Posterior cingulate gyrus (tissue), 11 donors: ENCODE measurements around the gene NTSR1.

Source experiments
- DNase-seq, 10 donors: peaks; one replicate each; pipeline versions ENCODE4 v3.0.0 to v3.0.0-alpha.2; 2020 to 2021; ENCODE audit warnings: mixed read lengths in 3 of 10
- intact Hi-C: fragments of 100-400 bp; cut with DNase I; formaldehyde crosslinking; loops from one replicate; pipeline ENCODE4 v1.15.1; 2023

The NTSR1 gene

DNA sequence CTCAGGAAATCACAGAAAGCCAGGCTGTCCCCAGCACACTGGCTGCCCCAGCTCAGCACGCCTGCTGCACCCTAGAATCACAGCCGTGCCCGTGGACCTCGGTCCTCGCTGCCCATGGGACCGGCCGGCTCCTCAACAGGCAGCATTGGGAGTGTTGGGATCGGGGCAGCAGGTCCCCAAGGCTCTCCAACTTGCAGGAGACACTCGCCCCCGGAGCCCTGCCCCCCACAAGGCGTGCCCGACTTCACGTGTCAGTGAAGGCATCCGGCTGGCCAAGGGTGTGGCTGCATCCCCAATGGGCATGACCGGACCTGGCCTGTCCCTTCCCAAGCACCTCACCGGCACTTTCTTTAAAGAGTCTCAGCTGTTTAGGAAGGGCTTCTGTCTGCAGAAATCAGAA, 3.0 kb upstream of the NTSR1 start:
- peak in 1 of 10 donors; percentile 78 for DNase-seq
- intact Hi-C loops = no loop called here

DNA sequence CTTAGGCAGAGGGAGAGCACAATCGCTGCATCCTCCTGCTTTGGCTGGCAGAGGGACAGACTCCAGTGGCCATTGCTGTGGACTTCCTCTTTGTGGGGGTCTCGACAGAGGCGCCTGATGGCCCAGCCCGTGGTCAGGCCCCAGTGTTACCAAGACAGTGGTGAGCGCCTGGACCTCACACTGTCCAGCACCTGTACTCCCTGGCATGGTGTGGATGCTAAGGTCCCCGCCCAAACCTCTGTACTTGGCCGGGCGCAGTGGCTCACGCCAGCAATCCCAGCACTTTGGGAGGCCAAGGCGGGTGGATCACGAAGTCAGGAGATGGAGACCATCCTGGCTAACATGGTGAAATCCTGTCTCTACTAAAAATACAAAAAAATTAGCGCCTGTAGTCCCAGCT, 2.3 kb upstream of the NTSR1 start:
- peak in 2 of 10 donors; percentile 66 to 71 for DNase-seq
- intact Hi-C loops = no loop called here

DNA sequence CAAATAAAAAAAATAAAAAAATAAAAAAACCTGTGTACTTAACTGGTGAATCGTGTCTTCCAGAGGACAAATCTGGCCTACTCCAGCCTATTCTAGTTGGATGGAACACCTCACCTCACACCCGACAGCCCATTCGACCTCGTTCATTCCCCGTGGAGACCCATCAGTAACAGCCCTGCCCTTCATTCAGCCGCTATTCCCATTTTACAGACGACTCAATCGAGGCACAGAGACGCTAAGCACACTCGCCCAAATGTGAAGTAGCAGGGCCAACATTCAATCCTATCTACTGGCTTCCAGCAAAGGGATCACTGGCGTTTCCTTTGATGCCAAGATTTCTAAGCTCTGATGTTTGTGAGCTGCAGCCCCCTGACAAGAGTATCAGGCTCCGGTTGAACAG, 1.8 kb upstream of the NTSR1 start:
- DNase-seq = no peak
- intact Hi-C loops = no loop called here

DNA sequence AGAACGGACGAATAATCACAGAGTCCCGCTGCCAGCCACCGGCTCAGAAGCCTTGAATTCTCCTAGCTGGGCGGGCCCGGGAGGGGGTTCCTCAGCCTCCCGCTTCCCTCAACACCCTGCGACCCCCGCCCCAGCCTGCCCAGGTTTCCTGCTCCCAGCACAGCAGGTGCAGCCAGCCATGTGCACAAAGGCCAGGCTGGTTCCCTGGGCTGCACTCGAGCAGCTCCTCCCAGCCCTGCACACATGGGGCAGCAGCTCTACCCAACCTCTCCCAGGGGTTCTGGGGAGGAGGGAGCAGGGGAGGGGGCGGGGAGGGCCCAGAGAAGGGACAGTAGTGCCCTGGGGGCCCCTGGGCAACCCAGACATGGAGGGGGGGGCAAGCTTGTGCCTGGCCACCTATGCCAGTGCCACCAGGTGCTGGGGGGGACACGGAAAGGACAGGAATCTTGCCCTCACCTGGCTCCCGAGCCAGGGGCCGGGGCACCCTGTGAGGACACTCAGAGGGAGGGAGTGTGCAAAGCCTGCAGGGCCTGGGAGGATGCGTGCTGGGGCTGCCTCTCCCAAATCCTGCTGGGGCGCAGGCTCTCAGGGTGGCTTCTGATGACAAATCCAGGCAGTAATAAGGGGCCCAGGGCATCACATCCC, 1.2 kb upstream of the NTSR1 start:
- intact Hi-C loops = no loop called here
- DNase-seq = peak in 2 of 10 donors; percentile 68 to 74

DNA sequence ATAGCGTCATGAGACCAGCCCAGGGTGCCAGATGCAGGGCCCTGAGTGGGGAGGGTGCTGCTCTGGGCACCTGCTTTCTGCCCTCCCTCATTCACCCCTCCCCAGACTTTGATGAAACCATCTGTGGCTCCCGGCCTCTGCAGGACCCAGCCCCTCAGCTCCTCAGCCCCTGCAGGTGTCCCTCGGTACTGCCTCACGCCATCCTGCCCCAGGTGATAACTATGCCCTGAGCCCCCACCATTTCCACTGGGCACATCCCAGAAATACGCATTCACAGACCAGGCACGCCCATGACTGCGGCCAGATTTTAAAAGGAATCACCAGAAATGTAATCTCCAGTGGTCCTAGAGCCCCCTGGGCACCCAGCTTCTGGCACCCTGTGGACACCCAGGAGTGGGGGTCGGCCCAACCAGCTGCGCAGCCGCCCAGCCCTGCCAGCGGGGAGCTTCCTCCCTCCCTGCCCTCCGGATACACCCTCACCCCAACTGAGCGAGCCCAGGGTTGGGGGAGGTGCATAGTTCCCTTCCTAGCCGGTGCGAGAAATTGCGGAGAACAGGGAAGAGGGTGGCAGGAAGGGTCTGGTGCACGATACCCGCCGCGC, 615 bp upstream of the NTSR1 start:
- intact Hi-C loops = no loop called here
- peak in 2 of 10 donors; percentile 73 to 74 for DNase-seq

DNA sequence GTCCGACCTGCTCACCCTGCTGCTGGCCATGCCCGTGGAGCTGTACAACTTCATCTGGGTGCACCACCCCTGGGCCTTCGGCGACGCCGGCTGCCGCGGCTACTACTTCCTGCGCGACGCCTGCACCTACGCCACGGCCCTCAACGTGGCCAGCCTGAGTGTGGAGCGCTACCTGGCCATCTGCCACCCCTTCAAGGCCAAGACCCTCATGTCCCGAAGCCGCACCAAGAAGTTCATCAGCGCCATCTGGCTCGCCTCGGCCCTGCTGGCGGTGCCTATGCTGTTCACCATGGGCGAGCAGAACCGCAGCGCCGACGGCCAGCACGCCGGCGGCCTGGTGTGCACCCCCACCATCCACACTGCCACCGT, 885 bp downstream of the NTSR1 start:
- DNase-seq = peak in 1 of 10 donors; percentile 84
- intact Hi-C loops = no loop called here

DNA sequence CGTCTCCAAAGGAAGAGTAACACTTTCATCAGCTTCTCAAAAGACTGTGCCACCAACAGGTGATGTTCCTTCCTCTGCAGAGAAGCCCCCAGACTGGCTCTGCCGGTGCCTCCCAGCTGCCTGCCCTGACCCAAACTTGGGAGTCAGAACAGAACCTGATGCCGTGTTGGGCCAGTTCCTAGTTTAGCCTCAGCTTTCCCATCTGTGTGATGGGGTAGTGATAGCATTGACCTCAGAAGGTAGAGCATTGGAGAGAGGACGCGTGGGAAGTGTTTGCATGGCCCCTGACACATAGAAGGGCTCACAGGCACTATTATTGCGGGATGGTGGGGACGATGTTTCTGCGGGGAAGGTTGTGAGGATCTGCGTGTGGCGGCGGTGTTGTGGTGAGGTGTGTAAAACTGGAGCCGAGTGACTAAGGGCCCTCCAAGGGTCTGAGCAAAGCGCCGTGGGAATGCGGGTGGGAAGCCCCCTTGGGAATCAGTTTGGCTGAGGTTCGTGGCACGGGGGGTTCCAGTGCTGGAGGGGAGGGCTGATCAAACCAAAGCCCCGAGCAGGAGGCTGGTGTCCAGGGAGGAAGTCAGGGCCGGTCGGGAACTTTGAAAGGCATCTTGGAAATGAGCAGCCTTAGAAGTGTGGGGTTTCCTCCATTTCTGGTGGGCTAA, 1.7 kb downstream of the NTSR1 start:
- DNase-seq = peak in 2 of 10 donors; percentile 49 to 58
- intact Hi-C loops = no loop called here

DNA sequence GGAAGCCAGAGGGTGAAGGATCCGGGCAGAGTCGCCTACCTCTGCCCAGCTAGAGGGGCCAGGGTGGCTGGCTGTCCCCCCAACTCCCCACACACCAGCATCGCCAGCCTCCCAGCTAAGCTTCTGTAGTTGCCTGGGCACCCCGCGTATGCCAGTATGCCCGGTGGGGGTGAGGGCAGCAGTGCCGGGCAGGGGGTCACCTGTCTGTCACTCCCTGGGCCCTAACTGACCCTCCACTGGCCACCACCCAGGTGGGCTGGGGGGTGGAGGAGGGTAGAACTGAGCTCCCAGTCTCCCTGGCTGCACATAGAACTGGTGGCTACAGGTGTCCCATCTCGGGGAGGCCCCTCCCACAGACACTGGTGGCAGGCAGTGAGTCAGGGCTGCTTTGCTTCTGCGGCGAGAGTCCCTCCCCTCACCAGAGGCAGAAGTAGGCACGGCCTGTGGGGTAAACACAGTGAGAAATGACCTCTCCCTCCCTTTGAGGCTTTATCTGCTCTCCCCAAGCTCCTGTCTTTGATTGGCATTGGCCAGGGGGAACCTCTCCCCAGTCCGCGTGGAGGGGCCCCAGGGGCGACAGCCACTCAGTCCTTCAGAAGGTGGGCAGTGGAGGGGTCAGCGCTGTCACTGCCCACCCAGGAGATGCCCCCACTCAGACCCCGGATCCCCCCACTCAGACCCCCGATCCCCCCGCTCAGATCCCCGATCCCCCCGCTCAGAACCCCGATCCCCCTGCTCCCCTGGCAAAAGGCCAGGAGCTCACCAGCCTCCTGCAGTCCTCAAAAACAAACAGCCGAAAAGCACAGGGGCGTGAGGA, 2.5 kb downstream of the NTSR1 start:
- peak in 2 of 10 donors; percentile 84 to 86 for DNase-seq
- intact Hi-C loops = no loop called here

DNA sequence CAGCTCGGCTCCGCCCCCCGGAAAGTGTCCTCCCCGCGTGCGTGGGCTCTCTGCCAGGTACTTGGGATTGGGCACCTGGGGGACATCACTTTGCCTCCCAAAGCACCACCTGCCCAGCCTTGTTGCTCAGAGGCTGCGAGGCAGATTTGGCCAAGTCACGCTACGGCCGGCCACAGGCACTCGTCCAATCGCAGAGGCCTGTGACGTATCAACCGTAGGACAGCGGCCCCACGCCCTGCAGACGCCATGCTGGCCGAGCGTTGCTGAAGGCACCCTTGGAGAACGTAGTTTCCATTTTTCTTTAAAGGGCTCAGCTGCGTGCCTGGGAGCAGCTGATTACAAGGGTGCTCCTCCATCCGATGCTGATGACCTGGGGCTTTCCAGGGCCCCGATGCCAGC, 3.1 kb downstream of the NTSR1 start:
- DNase-seq = peak in 1 of 10 donors; percentile 82
- intact Hi-C loops = no loop called here

DNA sequence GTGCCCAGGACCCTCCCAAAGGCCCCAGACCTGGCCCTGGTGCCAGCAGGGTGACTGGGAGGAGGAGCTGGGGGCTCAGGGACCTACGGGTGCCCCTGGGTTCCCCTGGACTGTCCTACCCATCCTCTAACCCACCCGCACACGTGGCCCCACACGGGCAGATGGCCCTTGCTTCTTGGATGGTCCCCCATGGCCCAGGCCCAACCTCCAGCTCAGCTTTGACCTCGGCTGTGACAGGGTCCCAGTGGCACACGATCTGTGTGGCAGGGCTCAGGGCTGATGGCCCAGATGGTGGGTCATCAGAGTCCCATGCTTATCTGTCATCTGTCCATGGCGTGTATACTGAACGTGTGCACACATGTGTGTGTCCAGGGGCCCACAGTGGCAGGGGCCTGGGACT, 4.0 kb downstream of the NTSR1 start:
- DNase-seq = peak in 2 of 10 donors; percentile 60 to 71
- intact Hi-C loops = no loop called here

DNA sequence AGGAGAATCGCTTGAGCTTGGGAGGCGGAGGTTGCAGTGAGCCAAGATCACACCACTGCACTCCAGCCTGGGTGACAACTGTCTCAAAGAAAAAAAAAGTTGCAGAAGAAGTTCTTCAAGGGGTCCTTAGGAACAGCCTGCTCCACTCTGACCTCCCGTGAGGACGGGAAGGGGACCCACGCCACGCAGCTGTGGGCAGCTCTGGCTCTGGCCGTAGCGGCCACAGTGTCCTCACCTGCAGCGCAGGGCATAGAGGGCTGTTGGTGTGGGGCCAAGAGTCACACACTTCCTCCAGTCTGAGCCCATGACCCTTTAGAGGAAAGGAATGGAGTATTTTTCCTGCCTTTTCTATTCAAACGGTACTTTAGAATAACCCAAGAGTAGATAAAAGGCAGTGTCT, 5.4 kb downstream of the NTSR1 start:
- peak in 2 of 10 donors; percentile 41 to 76 for DNase-seq
- intact Hi-C loops = no loop called here

DNA sequence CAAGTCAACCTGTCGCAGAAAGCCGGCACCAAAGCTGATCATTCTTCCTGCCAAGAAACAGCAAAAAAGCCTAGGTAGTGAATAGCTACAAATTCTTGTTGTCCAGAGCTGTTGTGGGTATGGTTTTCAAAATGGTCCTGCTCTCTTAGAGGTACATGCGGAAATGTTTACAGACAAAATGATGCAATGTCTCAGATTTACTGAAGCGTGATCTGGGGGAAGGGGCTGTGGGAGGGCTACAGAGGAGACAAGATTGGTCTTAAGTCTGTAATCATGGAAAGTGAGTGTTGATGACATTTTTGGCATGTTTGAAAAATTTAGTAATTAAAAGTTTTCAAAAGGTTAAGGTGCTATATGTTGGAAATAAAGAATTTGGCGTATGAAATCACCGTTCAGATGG, 6.2 kb downstream of the NTSR1 start:
- intact Hi-C loops = no loop called here
- DNase-seq = peak in 1 of 10 donors; percentile 16

DNA sequence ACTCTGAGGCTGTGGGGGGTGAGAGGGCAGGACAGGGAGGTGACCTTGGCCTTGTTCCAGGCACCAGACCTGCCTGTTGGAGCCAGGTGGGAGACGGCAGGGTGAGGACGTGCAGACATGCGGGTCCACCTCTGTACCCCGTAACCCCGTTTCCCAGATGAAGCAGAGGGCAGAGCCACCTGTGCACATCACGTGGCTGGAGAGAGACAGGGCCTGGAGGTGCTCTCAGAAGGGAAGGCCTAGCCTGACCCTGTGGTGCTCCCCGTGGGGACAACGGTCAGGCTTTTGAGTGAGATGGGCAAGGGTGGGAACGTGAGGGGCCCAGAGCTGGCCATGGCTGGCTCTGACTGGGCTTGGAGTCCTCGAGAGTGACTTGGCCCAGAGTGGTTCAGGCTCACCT, 6.6 kb downstream of the NTSR1 start:
- intact Hi-C loops = no loop called here

DNA sequence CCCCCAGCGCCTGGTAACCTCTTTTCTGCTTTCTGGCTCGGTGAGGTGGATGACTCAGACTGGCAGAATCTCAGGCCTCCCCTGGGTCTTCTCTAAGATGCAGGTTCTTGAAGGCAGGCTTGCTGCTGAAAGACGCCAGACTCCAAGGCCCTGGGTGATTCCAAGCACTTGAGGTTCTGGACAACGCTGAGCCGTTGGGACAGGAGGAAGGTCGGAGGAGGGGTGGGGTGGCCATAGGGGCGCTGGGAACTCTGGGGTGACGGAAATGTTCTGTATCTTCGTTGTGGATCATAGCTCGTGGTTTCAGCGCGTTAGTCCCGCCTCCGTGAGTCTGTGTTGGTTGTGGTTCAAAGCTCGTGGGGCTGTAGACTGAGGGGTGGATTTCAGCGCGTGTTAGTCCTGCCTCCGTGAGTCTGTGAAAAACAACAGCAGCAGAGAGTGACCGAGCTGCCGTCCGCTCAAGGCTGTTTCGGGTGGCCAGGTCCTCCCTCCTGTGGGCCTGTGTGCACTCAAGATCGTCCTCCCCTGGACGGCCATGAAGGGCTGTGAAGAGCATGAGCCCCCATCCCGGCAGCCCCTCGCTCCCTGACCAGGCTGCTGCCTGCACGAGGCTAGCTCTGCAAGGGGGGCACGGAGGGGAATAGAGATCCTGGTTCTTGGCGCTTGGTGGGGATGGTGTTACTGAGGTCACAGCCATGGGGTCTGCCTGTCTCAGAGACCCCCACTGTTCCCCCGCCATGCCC, 7.7 kb downstream of the NTSR1 start:
- intact Hi-C loops = no loop called here
- DNase-seq = peak in 2 of 10 donors; percentile 52 to 75

More for the DNA sequence above, 6.6 kb downstream of the NTSR1 start:
- DNase-seq = peak in 2 of 10 donors; percentile 25 to 71

DNA sequence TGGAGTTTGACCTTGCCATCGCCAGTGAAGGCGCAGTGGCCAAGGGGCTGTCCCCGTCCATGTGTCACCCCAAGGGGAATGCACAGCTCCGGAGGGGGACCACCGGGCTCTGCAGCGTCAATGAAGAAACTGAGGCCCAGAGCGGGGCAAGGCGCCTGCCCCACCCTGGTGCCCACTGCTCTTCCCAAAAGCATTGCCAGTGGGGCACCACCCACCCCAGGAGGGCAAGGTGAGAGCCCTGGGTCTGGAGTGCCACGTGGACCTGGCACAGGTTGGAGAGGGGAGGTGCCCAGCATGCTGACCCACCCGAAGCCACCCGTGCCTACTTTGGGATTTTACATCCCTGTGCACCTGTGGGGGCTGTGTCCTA, 8.3 kb downstream of the NTSR1 start:
- peak in 1 of 10 donors; percentile 81 for DNase-seq

DNA sequence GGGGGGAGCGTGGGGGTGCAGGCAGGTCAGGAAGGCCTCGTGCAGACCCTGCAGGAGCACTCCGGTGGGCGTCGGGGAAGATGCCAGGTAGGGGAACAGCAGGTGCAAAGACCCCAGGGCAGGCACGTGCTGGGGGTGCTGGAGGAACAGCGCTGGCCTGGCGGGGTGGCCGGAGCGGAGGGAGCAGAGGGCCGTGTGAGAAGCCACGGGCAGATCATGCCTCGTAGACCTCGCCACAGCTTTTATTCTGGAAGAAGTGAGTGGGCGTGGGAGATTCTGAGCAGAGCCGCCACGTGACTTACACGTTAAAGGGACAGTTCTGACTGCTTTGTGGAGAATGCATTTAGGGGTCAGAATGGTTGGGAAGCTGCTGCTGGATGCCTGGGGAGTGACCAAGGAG, 9.3 kb downstream of the NTSR1 start:
- peak in 2 of 10 donors; percentile 77 to 78 for DNase-seq
- intact Hi-C loops = no loop called here

More for the DNA sequence above, 8.3 kb downstream of the NTSR1 start:
- intact Hi-C loops = no loop called here

DNA sequence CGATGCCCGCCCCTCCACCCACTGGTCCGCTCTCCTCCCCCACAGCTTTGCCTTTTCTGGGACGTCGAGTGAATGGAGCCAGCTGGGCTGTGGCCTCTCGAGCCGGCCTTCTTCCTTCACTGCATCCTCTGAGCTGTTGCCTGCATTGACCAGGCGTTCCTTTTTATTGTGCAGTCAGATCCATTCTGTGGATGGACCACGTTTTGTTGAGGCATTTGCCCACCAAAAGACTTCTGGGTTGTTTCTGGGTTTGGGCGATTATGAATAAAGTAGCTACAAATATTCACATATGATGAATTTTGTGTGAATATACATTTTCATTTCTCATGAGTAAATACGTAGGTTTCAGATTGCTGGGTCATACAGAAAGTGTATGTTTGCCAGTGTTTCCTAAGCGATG, 9.9 kb downstream of the NTSR1 start:
- intact Hi-C loops = no loop called here
- peak in 2 of 10 donors; percentile 27 to 42 for DNase-seq

DNA sequence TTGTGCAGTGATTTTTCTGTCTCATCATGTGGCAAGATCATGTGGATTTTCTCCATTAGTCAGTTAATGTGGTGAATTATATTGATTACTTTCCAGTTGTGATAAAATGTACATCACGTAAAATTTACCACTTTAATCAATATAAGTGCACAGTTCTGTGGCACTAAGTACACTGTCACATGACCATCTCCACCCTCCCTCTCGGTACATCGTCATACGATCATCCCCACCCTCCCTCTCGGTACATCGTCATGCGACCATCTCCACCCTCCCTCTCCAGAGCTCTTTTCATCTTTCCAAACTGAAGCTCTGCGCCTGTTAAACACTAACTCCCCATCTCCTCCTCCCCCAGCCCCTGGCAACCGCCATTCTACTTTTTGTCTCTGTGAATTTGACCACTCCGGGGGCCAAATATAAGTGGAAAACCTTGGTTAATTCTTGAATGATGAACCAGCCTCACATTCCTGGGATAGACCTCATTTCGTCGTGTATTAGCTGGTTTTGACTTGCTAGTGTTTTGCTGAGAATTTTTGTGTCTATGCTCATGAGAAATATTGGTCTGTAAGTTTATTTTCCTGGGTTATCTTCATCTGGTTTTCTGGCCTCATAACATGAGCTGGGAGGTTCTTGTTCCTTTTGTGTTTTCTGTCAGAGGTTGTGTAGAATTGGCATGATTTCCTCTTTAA, 10.8 kb downstream of the NTSR1 start:
- peak in 1 of 10 donors; percentile 1 for DNase-seq
- intact Hi-C loops = no loop called here

DNA sequence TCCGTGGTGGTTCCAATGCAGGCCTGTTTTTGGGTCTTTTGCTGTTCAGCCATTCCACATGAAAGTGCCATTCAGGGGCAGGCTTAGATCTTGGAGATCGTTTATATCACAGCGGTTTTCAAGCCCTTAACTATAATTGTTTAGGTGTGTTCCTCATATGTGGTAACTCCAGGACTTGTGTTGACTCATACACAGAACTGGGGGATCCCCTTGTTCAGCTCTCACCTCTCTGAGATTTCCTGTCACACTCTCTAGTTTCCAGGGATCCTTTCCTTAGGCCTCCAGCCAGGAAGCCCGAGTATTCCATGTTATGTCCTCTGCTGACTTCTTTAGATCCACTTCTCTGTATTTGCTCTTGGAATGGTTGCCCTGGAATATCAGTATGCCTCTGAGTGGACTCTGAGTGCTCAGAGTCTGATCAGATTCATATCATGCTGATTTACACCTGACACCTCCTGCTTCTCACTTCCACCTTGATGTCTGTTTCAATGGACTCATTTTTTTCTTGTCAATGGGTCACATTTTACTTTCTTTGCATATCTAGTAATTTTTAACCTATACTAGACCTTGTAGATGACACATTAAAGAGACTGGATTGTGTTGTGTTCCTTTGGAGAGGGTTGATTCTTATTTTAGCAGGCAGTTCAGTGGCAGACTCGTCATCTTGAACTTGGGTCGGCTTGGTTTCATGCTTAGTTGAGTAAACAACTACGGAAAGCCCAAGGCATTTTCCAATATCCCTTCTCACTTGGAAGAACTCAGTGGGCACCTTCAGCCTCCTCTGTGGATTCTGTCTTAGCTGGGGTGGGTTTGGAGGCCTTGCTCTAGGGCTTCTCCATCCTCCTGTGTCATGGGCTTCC, 13.1 kb downstream of the NTSR1 start:
- DNase-seq = no peak
- intact Hi-C loops = no loop called here
